Measurements from ENCODE around the gene LIMA1.
A peak's percentile ranks its signal among the peaks of the same experiment; 100 is the strongest.

LIMA1 gene

DNA sequence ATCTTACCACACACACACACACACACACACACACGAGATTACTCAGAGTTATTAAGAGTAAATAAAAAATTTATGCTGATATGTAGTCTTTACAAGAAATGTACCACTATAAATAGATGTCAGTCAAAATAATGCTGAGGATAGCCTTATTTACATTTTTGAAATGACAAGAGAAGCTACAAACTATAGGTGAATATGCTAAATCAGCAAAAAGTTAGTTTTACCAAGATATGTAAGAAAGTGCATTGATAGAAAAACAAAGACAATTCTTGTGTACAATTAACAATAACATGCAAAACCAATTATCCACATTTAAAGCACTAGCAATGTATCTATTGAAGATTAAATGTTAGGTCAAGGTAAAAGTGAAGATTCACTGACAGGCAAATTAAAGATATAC, 69.3 kb downstream of the LIMA1 start:
- DNase-seq: no peak

DNA sequence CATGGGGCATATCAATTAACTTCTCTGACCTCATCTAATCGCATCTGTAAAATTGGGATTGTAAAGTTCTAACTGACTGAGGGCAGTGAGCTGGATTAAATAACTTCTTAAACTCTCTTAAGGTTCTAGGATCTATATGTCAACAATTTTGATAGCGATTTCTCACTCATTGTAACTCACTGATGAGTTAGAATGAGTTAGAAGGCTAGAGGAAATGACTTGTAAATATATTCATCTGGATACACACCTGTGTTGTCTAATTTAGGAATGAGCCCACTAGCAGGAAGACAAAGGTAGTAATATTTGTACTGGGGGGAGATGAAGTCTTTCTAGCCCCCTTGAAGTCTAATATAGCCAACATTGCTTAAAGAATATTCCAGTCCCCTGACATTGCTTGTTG, 69.9 kb downstream of the LIMA1 start:
- DNase-seq: no peak

DNA sequence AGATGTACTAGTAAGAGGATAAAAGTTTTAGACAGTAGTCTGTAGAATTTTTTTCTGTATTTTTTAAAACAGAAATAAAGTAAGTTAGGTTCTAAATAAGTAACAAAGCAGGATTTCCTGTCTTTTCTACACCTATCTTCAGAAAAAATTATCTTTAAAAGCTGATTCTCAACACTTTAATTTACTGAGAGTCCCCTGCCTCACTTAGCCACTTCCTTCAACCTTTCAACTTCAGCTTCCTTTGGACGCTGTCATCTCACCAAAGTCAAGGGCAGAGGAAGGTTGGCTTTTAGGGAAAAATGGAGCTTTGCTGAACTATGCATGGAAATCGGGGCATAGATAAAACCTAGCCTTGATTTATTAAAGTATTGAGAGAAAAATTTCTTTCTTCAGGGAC, 71.3 kb downstream of the LIMA1 start:
- no peak for DNase-seq

DNA sequence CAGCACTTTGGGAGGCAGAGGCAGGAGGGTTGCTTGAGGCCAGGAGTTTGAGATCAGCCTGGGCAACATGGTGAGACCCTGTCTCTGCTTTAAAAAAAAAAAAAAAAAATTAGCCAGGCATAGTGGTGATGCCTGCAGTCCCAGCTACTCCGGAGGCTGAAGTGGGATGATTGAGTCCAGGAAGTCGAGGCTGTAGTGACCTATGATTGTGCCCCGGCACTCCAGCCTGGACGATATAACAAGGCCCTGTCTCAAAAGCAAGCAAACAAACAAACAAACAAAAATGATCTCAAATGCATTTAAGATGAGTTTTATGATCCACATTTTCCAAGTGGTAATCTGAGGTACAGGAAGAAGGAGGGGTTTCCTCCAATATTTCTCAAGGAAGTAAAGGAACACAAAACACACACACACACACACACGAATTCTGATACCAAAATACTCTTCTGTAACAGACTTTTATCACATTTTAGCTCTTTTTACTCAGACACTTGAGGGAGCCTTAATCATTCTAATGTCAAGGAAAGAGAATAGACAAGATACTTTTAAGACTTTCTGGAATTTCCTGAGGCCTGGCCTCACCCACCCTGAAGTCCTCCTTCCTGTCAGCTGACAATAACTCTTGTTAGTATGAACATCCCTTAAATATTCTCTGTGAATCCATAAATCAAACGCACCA, 71.8 kb downstream of the LIMA1 start:
- DNase-seq: no peak

DNA sequence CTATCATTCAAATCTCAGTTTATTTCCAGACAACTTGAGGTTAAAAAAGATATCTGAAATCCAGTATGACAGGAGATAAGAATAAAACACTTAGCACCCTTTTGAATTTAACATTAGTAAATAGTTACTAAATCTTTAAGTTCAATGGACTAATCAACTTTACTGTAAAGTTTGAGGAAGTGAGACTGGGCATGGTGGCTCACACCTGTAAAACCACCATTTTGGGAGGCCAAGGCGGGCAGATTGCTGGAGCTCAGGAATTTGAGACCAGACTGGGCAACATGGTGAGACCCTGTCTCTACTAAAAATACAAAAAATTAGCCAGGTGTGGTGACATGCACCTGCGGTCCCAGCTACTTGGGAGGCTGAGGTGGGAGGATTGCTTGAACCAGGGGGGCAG, 75.9 kb downstream of the LIMA1 start:
- no peak for DNase-seq

DNA sequence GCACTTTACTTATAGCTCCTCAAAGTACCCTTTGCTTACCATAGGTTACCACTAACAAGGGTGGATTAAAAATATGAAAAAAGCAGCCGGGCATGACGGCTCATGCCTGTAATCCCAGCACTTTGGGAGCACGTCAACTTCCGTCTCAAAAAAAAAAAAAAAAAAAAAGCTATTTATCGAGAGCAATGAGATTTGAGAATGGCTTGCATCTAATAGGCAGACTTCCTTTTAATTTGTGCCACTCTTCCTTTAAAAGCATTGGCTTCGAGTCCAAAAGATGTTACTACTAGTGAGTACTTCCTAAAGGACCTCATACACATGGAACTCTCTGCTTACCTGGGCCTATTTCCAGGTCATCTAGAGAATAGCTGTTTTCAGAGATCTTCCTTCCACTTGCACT, 77.7 kb downstream of the LIMA1 start:
- DNase-seq: no peak

DNA sequence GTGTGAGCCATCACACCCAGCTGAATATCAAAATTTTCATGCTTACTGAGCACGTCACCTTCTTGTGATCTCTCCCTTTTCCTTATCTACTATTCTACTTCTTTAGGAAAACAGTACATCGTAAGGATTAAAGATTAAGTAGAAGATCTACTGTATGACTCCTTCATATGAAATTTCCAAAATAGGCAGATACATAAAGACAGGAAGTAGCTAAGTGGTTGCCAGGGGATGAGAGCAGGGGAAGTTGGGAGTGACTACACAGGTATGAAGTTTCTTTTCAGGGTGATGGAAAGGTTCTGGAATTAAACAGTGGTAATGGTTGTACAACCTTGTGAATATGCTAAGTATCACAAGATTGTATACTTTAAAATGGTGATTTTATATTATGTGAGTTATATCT, 79.6 kb downstream of the LIMA1 start:
- no peak for DNase-seq

DNA sequence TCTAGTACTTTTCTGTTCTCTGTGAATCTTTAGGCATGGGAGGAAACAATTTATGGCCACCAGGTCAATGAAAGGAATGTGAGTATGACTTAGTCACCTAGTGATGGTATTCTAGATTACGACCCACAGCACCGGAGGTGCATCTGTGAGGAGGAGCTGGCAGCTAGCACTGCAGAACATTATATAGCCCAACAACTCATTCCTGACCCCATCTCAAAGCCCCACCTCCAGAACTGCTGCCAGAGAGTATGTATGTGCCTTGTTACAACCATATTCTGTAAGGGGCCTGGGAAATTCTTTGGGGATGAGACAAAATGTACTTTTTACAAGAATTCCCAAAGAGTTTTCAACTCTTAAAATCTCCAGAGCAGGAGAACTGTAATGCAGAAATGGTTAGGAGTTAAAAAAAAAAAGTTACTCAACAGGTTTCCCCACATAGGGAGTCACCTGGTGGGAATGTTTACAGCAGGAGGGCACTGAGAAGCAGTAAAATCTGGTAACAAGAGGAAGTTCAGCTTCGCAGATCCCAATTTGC, 81.3 kb downstream of the LIMA1 start:
- DNase-seq: no peak

DNA sequence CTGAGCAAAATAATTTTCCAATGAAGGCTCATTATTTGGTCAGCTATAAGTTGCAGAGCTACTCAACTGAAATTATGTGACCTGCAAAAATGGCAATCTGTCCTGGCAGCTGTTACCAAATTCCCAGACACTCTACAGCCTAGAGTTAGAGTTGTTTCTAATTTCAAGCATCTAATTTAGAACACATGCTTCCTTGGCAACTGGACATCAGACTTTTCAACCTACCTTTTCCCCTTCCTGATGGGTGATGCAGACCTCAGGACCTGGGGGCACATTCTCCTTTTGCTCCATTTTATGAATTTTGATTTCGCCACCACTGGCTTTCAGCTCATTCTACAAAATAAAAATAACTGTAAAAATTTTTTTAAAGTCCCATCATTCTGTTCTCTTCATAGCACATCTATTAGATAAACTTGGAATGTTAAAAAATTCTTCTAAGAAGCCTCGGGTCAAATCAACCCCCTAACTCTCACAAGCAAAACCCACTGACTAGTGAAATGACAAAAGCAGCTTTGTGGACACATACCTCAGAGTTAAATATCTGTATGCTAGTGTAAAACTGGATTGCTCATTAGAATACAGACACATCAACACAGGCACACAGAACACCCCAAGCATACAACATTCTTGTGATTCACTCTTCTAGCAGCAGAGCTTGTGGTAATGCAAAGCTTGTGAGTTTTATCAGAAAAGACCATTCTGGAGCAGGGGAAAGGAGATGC, 82.6 kb downstream of the LIMA1 start:
- DNase-seq: no peak

DNA sequence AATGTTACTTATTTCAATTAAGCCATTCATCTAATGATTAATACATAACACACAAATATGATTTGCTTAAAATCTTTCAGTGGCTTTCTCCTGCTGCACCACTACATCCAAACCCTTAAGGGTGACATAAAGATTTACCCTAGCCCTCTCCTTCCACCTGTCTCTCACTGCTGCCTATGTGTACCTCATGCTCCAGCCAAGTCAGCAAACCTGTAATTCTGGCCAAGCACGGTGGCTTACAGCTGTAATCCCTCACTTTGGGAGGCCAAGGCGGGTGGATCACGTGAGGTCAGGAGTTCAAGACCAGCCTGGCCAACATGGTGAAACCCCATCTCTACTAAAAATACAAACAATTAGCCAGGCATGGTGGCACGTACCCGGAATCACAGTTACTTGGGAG, 84.5 kb downstream of the LIMA1 start:
- no peak for DNase-seq

DNA sequence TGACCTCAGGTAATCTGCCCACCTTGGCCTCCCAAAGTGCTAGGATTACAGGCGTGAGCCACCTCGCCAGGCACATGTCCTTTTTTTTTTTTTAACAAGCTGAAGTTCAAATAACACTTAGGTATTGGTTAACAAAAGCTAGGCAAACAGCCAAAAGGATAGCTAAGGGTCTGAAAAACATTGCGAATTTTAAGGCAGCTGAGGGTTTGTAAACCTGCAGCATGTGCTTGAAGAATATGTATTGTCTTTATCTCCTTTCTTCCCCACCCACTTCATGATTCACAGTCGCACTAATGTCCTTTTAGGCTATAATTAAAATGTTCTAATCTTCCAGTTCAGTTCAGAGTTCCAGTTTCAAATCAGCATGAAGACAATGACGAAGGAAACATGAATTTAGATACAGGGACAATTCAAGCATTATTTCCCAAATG, 86.0 kb downstream of the LIMA1 start:
- DNase-seq: peak; percentile 41

DNA sequence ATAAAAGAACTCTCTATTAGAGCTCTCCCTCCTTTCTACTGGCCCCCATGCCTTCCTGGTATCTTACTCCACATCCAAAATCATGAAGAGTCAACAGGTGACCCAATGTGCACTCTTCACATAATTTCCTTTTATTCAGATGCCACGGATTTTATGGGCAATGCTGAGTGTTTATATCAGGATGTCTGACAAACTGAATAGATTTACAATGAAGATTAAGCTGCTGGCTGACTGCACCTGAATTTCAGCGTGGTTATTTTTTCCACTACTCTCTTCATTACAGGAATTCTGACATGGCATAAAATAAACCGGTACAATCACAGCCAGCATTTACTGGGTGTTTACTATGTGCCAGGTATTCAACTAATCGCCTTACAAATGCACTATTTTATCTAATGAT, 86.8 kb downstream of the LIMA1 start:
- DNase-seq: no peak

DNA sequence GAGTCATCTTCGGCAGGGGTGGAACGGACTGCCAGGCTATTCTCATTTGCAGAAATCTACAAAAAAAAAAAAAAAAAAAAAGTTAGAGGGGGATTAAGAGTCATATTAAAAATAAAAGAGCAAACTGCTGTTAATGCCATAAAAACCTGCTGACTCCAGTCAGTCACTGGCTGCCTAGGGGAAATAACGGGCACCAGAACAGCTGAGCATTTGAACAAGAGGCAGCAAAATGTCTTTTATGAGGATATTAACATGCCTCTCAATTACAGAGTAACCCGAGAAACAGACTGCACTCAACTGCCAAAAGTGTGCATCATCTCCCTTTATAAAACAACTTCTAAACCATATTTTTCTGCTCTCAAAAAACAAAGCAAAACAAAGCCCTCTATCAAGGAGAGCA, 87.5 kb downstream of the LIMA1 start:
- DNase-seq: peak; percentile 21

DNA sequence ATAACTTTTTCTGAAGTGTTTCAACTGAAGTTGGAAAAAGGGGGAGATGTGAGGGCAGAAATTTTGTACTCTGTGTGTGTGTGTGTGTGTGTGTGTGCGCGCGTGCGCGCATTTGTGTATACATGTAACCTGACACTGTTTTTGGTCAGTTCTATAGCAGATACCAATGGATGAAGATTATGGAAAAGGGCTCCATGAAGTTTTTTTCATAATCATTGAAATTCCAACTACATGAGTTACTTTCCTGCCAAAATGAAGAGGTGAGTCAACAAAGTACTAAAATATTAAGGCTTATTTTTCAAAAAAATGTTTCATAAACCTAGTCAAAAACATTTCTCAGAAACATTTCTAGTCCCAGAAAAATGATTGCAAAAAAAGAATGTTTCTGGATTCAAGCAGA, 90.4 kb downstream of the LIMA1 start:
- DNase-seq: no peak

DNA sequence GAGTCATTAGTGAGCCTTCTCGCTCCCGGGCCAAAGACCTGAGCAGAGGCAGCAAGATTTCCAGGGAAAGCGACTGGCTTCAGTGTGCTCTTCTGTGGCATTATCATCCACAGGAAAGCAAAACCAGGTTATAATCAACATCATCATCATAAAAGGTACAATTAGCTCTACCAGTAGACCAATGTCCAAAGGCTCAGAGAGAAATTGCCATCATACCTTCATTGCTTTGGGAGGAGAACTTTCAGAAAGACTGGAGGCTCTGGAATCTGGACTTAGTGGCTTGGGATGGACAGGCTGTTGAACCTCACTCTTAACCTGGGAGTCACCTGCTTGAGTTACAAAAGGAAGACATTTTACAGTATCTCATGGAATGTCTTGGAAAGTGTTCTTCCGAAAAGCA, 91.1 kb downstream of the LIMA1 start:
- DNase-seq: no peak

DNA sequence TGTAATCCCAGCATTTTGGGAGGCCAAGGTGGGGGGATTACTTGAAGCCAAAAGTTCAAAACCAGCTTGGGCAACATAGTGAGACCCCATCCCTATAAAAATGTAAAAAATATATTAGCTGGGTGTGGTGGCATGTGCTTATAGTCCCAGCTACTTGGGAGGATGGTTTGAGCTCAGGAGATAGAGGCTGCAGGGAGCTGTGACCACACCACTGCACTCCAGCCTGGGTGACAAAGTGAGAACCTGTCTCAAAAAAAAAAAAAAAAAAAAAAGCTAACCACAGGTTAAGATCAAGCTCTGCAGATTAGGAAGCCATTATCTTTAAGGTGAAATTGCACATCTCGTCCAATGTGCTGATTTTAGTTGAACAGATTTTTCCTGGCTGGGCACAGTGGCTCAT, 92.5 kb downstream of the LIMA1 start:
- no peak for DNase-seq

DNA sequence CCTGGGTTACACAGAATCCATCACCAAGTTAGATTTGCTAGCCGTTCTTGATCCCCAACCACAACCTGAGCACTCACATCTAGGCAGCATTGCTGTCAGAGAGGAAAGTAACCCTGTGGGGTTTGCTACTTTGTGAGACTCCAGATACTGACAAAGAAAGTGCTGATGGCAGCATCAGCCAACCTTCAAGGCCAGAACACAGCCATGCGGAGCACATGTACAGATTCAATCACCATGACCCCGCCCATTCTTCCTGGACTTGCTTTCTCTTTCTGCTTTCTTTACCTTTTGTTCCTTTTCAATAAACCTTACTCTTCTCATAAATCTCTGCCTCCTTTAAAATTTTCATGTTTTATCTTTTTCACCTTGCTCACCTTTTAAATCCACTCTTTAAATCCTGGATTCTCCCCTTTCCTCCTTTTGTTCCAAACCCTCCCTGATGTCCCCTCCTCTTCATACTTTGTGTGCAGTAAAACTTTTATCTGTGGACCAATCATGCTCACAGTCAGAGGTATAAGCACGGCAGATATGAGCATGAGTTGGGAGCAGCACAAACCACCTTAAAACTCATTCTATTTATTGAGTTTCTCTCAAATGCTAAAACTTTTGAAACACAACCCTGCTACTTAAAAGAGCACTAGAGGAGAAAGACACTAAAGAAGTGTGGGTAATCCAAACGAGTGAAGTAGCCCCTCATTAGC, 94.3 kb downstream of the LIMA1 start:
- DNase-seq: no peak

DNA sequence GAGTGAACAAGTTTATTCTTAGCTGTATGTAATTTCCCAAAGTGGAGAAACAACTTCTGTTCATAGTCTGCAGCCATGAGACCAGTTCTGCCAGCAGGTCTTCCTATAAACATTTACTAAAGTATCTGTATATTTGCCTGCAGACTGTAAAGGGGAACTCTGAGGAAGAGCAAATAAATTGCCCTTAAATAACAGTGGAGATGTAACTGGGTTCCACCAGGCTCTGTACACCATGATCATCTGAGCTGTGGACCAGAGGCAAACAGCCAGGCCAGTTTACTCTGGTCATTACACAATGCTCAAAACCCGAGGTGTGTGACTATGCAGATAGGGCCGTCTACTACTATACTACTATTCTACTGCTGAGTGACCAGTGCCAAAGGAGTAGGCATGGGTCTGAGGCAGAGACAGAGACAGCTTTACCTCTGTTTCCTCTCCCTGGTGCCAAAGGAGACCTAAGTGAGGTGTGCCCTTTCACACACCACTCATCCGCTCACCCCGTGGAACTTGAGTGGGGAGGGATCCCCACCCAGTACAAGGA, 95.0 kb downstream of the LIMA1 start:
- no peak for DNase-seq

DNA sequence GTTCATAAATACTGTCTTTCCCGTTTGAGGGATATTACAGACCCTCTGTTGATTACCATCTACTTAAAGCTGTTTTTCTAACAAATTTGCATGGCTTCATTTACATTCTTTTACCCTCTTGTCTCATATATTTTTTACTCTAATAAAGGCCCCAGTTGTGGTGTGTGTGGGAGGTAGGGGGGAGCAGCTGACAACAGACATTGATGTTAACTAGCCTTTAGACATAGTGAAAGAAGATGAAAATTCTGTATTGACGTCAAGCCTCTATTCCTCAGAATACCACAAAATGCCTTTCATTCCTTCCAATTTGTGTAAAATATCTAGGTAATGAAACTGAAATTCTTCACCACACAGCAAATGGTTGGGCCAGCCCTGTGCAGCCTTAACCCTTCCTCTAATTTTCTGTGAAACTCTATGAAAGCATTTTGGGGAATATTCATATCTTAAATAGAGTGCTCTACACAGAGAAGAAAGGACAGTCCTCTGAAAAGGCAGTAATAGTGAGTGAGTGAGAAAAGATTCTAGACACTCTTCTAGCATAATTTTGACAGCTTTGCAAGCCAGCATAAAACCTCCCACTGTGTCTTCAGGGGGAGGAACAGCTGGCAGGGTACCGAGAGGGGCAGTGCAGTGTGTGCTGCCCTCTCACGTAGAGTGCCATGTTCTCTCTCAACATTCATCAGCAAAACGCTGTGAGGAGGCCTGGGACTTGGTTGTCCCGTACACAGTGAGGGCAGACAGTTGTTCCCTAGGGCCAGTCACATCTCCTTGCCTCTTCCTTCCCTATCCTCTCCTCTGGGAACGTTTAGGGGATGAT, 96.0 kb downstream of the LIMA1 start:
- DNase-seq: no peak

DNA sequence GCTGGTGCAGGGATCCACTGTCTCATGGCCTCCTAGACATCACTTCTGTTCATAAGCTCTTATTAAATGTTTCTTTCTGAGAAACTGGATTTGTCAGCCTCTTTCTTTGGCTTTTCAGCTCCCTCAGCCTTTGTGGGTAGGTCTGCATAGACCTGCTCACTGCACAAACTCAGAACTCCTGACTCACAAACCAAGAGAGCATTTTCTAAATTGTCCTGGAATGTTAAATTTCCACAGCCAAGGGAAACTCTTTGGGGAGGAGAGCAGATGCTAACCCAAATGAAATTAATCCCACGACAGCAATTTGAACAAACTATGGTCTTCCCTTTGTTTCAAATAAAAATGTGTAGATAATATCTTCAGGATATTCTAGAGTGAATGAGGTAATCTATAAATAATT, 96.6 kb downstream of the LIMA1 start:
- DNase-seq: no peak

DNA sequence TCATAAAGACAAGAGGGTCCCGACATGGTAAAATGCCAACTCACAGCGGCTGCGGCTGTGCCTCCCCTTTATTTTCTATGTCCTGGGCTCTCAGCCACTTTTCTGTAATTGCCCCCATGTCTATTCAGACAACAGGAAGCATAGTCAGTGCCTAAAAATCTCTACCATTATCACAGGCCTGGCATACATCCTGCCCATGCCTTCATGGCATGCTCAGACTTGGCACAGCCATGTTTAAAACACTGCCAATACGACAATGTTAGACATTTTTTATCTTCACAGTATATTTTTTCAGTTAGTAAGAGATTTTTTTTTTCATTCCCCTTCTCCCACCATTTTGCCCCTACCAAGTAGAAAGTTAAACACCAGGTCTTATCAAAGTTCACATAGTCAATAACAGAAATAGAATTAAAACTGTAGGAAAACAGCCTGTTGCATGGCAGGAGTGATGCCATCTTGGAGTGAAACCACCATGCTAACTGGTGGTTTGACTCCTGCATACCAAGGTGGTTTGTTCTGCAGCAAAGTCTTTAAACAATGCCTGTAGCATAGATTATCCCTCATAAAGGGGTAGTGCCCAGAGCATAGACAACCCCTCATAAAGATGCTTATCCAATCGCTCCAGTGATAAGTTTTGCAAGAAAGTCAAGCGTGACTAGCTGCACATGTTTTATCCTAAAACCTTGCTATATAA, 97.2 kb downstream of the LIMA1 start:
- DNase-seq: no peak

DNA sequence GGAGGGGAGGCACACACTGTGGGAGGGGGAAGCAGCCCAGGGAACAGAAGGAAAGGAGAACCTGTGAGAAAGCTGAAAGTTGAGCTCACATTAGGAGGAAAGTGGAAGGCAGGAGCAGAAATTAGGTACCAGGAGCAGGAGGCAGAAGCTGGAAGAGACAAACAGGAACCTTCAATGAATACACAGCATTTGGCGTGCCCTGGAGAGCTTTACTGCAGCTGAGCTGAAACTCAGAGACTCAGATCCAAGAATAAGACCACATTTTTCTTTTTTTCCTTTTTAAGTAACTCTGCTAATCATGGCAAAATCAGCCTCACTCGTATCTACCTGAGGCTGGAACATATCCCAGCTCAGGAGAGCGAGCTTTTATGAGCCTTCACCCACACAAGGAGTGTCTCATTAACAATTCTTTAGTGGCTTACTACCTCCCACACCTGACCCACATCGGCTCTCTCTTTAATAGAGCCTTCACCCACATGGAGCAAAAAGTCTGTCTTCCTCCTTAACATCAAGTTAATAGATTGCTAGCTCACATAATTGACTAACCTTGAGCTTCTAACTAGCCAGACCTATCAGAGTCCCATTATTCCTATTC, 97.9 kb downstream of the LIMA1 start:
- no peak for DNase-seq
